Fibroblast of villous mesenchyme (primary cell): Measurements from ENCODE around the gene RAI14. TPM values are rescaled to one million over a fixed set of nuclear protein-coding genes. Genes with fewer than 3 reads are reported as not detected.

Source experiments
- DNase-seq: peaks from one replicate; pipeline ENCODE4 v3.0.0-alpha.2; 2010; ENCODE audit warnings: low read depth
- H3K4me3 ChIP-seq: 2 replicates; pipeline ENCODE4 v1.5.1; 2011; ENCODE audit warnings: low read depth, mild to moderate bottlenecking, low read length
- total RNA-seq: library from RNA; depleted of rRNA; stranded (reverse); fragments of >200 nt; gene quantifications from 2 replicates; pipeline ENCODE4 v1.2.3, GENCODE V29; 2012
- TF ChIP-seq, protein P1 (sequence below): IDR thresholded peaks from 2 replicates; pipeline ENCODE4 v1.5.1; 2012; ENCODE audit warnings: low read depth, mild to moderate bottlenecking, low read length; ENCODE audit not compliant: insufficient read depth

The RAI14 gene
- total RNA-seq, 1 donor: 291 TPM

GRCh38 chr5:34737731-34738130 is 81.6 kb downstream of the RAI14 start:
- no peak for DNase-seq
- H3K4me3 ChIP-seq: no peak overlapping the region
- TF ChIP-seq, protein P1, sequence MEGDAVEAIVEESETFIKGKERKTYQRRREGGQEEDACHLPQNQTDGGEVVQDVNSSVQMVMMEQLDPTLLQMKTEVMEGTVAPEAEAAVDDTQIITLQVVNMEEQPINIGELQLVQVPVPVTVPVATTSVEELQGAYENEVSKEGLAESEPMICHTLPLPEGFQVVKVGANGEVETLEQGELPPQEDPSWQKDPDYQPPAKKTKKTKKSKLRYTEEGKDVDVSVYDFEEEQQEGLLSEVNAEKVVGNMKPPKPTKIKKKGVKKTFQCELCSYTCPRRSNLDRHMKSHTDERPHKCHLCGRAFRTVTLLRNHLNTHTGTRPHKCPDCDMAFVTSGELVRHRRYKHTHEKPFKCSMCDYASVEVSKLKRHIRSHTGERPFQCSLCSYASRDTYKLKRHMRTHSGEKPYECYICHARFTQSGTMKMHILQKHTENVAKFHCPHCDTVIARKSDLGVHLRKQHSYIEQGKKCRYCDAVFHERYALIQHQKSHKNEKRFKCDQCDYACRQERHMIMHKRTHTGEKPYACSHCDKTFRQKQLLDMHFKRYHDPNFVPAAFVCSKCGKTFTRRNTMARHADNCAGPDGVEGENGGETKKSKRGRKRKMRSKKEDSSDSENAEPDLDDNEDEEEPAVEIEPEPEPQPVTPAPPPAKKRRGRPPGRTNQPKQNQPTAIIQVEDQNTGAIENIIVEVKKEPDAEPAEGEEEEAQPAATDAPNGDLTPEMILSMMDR: no peak

DNA sequence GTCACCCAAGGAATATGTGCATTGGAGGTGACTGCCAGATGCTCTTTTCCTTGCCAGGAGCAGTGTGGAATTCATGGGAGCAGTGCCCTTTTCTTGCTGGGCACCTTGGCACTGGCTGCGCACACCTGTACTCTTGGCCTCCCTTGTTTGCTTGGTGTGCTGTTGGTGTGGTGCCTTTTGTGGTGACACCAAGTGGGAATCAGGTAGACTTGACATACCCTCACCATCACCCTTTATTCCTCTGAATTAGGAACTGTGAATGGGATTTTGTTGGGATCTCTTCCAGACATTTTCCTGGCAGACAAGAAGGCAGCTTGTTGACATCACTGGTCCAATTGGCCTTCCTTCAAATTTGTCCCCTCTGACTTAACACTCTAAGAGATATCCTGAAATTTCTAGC is 82.3 kb downstream of the RAI14 start:
- H3K4me3 ChIP-seq: no peak overlapping the region
- TF ChIP-seq, protein P1: no peak
- DNase-seq: no peak

DNA sequence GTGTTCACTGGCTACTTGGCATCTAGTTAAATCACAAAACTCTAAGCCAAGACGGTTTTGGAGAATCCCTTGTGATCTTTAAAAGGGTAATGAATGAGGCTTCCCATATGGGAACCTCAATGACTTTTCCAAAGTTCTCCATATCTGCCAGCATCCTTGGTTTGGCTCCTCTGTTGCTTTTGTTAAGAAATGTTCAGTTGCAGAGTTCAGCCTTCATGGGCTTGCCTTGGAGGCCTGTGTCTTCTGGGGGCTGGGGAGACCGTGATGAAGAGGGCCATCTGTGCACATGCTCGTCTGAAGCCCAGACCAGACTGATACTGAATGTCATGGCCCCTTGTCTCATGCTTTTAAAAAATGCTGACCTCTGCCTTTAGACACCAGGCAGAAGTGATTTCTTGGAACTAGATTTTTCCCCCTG is 84.3 kb downstream of the RAI14 start:
- no peak overlapping the region for H3K4me3 ChIP-seq
- TF ChIP-seq, protein P1: no peak
- DNase-seq: no peak

DNA sequence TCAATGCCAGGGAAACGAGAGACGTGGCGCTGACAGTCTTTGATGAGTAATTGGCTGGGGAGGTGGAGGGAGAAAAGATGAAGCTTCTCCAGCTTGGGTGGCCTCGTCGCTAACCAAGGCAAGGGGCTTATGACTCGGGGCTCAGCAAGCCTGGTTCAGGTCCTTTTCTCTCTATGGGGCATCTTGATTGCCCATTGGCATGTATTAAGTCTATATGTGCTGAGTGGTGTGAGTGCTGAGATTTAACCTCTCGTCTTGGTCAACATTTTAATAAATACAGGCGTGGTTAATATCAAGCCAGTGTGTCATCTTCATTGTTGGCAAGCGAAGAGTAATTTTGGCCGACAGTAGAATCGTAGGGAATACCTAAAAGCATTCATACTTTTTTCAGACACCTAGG is 85.9 kb downstream of the RAI14 start:
- DNase-seq: no peak
- H3K4me3 ChIP-seq: no peak overlapping the region
- TF ChIP-seq, protein P1: no peak

DNA sequence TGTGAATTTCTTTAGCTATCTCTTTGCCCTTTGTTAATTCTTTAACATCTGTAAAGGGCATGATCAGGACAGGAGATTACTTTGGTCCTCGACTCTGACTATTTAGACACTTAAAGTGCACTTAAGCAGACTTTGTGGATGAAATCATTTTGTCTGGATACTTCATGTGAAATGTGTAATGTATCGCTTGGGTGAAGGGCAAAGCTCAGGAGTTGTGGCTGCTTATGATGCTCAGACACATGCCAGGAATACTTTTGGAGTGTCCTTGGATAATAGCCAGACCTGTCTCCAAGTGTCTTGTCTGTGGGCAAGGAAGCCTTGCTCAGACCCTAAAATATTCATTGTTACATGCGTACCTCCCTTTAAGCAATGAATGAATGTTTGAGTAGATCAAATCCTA is 87.8 kb downstream of the RAI14 start:
- TF ChIP-seq, protein P1: no peak
- H3K4me3 ChIP-seq: no peak overlapping the region
- peak; percentile 97 for DNase-seq

DNA sequence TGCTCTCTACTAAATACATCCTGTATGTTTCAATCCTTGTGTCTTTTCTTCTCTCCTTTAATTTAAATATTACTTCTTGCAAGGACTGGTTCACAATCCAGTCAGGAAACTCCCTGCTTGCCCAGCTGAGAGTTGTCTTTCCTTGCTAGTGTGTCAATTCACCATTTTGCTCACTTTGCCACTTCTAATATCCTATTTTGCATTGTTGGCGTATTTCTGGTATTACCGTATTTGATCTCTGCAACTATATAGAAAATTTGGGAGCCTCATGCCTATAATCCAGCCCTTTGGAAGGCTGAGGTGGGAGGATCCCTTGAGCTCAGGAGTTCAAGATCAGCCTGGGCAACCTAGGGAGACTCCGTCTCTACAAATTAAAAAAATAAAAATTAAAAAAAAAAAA is 92.3 kb downstream of the RAI14 start:
- TF ChIP-seq, protein P1: no peak
- DNase-seq: no peak
- H3K4me3 ChIP-seq: no peak overlapping the region

DNA sequence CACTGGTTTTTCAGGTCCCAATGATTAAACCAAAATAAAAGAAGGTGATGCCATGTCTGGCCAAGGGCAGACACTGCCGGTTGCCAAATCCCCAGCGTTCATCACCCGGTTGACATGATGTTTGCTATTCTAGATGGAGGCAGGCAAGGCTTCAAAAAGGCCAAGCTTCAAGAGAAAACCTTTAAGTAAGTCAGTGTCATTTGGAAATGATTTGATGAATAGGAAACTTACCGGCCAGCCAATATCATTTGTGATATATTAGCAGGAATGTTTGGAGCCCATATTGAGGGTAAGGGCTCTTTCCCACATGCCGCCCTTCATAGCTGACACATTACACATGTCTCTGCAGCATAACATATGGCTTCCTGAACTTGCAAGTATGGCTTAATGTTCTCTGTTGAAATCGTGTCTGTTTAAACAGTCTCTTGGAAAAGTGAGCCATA is 93.3 kb downstream of the RAI14 start:
- DNase-seq: peak; percentile 94

More for the DNA sequence above, 93.3 kb downstream of the RAI14 start:
- TF ChIP-seq, protein P1: no peak
- no peak overlapping the region for H3K4me3 ChIP-seq
